Purkinje cell (primary cell): ENCODE data around the gene NEU4. TPM values are rescaled to one million over a fixed set of nuclear protein-coding genes. Genes with fewer than 3 reads are reported as not detected.

ENCODE experiments used
- polyA plus RNA-seq: library from polyadenylated mRNA; unstranded; fragments of >200 nt; fragmentation: Nextera tagmentation; gene quantifications from 2 replicates; pipeline ENCODE4 v1.2.1, GENCODE V29; 2014

The NEU4 gene, protein sequence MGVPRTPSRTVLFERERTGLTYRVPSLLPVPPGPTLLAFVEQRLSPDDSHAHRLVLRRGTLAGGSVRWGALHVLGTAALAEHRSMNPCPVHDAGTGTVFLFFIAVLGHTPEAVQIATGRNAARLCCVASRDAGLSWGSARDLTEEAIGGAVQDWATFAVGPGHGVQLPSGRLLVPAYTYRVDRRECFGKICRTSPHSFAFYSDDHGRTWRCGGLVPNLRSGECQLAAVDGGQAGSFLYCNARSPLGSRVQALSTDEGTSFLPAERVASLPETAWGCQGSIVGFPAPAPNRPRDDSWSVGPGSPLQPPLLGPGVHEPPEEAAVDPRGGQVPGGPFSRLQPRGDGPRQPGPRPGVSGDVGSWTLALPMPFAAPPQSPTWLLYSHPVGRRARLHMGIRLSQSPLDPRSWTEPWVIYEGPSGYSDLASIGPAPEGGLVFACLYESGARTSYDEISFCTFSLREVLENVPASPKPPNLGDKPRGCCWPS
- polyA plus RNA-seq, result not detected in 2 replicates

DNA sequence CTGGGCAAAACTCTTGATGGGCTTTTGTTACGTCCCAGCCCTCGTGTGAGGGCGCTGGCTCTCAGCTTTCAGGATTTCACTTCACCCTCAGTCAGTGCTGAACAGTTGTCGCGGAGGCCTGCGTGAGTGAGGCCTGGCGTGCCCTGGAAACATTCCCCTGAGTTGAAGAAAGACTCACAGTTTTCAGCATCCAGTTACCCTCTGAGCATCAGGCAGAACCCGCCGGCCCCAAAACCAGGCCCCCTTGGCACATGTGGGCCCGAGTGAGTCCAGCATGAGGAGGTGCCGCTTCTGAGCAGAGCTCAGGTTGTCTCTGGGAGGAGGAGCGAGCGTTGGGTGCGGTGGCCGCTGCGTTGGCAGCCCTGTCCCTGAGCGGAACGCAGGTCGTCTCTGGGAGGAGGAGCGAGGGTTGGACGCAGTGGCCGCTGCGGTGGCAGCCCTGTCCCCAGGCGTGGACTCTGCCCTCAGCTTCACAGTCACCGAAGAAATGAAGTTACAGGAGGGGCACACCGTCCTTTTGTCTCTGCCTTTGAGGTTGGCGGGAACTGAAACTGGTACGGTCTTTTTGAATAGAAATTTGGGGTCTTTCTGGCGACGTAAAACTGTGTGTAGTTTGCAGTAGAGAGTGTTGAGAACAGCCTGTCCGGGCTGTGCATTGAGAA, at the start of gene NEU4:
NEU4 (plus strand) TSS at position 473 of the 662 bp plus-strand sequence. CDS start 5,292 bp downstream, outside the sequence.

DNA sequence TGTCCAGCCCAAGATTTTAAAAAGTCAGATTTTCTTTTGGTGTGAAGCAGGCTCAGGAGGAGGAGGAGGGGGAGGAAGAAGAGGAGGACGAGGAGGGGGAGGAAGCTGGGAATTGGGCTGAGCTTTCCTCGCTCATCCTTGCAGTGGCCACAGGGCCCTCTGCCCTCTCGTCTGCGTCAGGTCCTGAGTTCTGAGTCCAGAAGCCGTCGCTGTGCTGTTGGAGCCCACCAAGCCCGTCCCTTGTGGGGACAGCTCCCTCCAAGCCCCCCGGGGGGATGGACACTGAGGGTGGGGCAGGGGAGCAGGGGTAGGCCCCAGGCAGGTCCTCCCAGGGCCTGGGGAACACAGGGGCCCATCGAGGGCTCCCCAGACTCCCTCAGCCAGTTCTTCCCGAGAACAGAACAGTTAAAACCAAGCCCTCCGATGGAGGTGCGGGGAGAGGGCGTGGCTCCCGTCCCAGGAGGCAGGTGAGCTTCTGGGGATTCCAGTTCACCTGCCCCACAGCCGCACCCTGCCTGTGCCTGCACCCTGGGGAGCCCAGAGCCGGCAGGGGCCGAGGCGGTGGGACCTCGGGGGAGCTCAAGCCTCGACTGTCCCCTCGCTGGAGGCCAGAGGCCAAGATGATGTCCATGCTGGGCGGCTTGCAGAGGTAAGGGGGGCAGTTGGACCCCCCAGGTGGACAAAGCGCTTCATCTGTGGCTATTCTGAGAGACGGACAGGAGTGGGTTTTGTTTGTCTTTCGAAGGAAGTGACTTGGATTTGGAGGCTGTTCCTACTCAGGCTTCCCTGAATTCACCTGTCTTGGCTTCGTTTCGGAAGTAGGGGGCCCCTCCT, 32.4 kb upstream of the NEU4 start, which contains the start of gene GAL3ST2:
GAL3ST2 (plus strand) TSS at position 487 of the 834 bp plus-strand sequence; CDS start at position 621, 134 bp downstream.

DNA sequence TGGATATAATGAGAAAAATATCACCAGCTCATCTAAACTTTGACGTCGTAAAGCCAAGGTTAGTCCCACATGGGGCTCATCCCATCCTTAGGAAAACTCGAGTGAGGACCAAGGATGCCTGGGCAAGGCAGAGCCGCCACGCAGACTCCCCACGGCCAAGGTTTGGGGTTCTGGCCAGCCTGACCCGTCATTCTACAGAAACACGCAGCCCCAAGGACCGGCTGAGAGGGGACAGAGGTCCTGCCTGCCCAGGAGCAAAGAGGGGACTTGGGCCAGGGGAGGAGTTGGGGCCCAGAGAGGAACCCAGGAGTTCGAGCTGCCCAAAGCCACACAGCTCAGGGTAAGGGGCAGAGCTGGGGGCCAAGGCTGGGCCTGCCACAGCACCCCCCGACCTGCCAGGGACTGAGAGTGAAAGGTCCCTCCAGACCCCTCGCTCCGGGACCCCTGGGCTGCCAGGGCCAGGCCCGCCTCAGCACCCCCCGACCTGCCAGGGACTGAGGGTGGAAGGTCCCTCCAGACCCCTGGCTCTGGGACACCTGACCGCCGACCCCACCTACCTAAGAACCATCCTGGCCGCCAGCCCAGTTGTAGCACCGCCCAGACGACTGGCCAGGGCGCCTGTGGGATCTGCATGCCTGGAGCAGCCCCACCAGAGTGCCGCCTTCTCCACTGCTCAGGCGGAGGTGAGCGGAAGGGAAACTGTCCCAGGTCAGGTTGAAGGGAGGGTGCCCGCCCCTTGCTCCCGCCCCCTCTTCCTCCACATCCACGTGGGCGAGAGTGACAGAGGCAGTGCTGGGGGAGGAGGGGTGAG, 49.4 kb downstream of the NEU4 start, which contains the start of gene PDCD1:
PDCD1 (minus strand) TSS at position 689 of the 811 bp plus-strand sequence; CDS start at position 633, 56 bp downstream.

Other genes with a start within 250 kb of the NEU4 start
- gene THAP4, start 172.0 kb upstream of the NEU4 start, polyA plus RNA-seq, result 70.0 and 93.1 TPM in 2 replicates
- gene ATG4B, start 171.5 kb upstream of the NEU4 start, polyA plus RNA-seq, result 18.9 and 36.5 TPM in 2 replicates
- 4.2 and 7.2 TPM in 2 replicates for gene DTYMK, start 122.4 kb upstream of the NEU4 start, polyA plus RNA-seq
- gene ING5, start 107.2 kb upstream of the NEU4 start, polyA plus RNA-seq, result 1.5 and 5.1 TPM in 2 replicates
- 0.79 and 2.3 TPM in 2 replicates for gene D2HGDH, start 74.6 kb upstream of the NEU4 start, polyA plus RNA-seq
- not detected in 2 replicates for gene GAL3ST2, start 32.4 kb upstream of the NEU4 start, polyA plus RNA-seq
- gene PDCD1, start 49.7 kb downstream of the NEU4 start, polyA plus RNA-seq, result not detected in 2 replicates
- not detected in 2 replicates for gene RTP5, start 60.5 kb downstream of the NEU4 start, polyA plus RNA-seq